WTC11 (cell line): ENCODE measurements around the gene OR4M1. TPM values are rescaled to one million over a fixed set of nuclear protein-coding genes. Genes with fewer than 3 reads are reported as not detected.
"Not testable (repeated sequence)": the region's sequence is repeated elsewhere in the genome, so short reads cannot be mapped to it uniquely, and the experiment has no call there.

Experiments
- ATAC-seq: fragments of 200-7000 bp; cut with Tn5 transposase; 2 replicates; pipeline ENCODE4 v1.10.0; 2021; ENCODE audit warnings: mild to moderate bottlenecking, moderate library complexity
- CTCF ChIA-PET: fragments of 300-600 bp; sonication (Branson Sonifier 250); formaldehyde crosslinking; loops from one replicate; lab custom pipeline; 2021; ENCODE audit warnings: antibody characterized with exemption; lab: Charles Lee
- POLR2A ChIA-PET: fragments of 350-600 bp; sonication (Branson Sonifier 250); formaldehyde crosslinking; loops from one replicate; lab custom pipeline; 2021; ENCODE audit warnings: antibody characterized with exemption; lab: Charles Lee
- DNase-seq: peaks from one replicate; pipeline ENCODE4 v3.0.0; 2021; ENCODE audit warnings: low spot score
- H3K27ac Mint-ChIP-seq: 2 replicates; pipeline ENCODE4 v1.8.0; 2021; ENCODE audit warnings: mixed read lengths
- H3K27me3 Mint-ChIP-seq: 2 replicates; pipeline ENCODE4 v1.8.0; 2021; ENCODE audit warnings: low read depth, mild to moderate bottlenecking, moderate library complexity, mixed read lengths
- H3K36me3 Mint-ChIP-seq: 2 replicates; pipeline ENCODE4 v1.8.0; 2021; ENCODE audit warnings: mixed read lengths
- H3K4me1 Mint-ChIP-seq: 2 replicates; pipeline ENCODE4 v1.8.0; 2022; ENCODE audit warnings: mixed read lengths
- H3K4me3 Mint-ChIP-seq: 2 replicates; pipeline ENCODE4 v1.8.0; 2021; ENCODE audit warnings: mild to moderate bottlenecking, moderate library complexity, mixed read lengths
- H3K9me3 Mint-ChIP-seq: 2 replicates; pipeline ENCODE4 v1.8.0; 2021; ENCODE audit warnings: mixed read lengths
- AFF4 ChIP-seq: sonication (generic); formaldehyde crosslinking; IDR thresholded peaks from 2 replicates; pipeline ENCODE4 v1.8.1; 2023; ENCODE audit warnings: mild to moderate bottlenecking, missing genetic modification reagents, borderline replicate concordance
- ATF2 ChIP-seq: sonication (generic); formaldehyde crosslinking; IDR thresholded peaks from 2 replicates; pipeline ENCODE4 v1.8.1; 2022; ENCODE audit warnings: low read depth, missing genetic modification reagents, borderline replicate concordance
- ATF3 ChIP-seq: sonication (generic); formaldehyde crosslinking; conservative IDR thresholded peaks from 2 replicates; pipeline ENCODE4 v1.8.1; 2022; ENCODE audit warnings: mild to moderate bottlenecking, missing genetic modification reagents
- CREM ChIP-seq: sonication (generic); formaldehyde crosslinking; IDR thresholded peaks from 2 replicates; pipeline ENCODE4 v1.8.1; 2022; ENCODE audit warnings: mild to moderate bottlenecking, missing genetic modification reagents, moderate library complexity
- EMX1 ChIP-seq: fragments of 250-450 bp; sonication (Bioruptor Pico); IDR thresholded peaks from 2 replicates; pipeline ENCODE4 v1.8.0; 2021; ENCODE audit warnings: mild to moderate bottlenecking
- HMGXB4 ChIP-seq: sonication (generic); formaldehyde crosslinking; IDR thresholded peaks from 2 replicates; pipeline ENCODE4 v1.8.1; 2023; ENCODE audit warnings: mild to moderate bottlenecking, moderate library complexity, missing genetic modification reagents
- MLX ChIP-seq: sonication (generic); formaldehyde crosslinking; IDR thresholded peaks from 2 replicates; pipeline ENCODE4 v1.8.1; 2023; ENCODE audit warnings: mild to moderate bottlenecking, missing genetic modification reagents, moderate library complexity
- NR1H2 ChIP-seq: sonication (generic); formaldehyde crosslinking; IDR thresholded peaks from 2 replicates; pipeline ENCODE4 v1.9.0; 2021; ENCODE audit warnings: mild to moderate bottlenecking, moderate library complexity, missing genetic modification reagents
- SMAD4 ChIP-seq: sonication (generic); formaldehyde crosslinking; IDR thresholded peaks from 2 replicates; pipeline ENCODE4 v1.8.0; 2022; ENCODE audit warnings: mild to moderate bottlenecking, missing genetic modification reagents
- TEAD4 ChIP-seq: sonication (generic); formaldehyde crosslinking; IDR thresholded peaks from 2 replicates; pipeline ENCODE4 v1.8.0; 2022; ENCODE audit warnings: mild to moderate bottlenecking, missing genetic modification reagents
- USF2 ChIP-seq: sonication (generic); formaldehyde crosslinking; IDR thresholded peaks from 2 replicates; pipeline ENCODE4 v1.8.1; 2023; ENCODE audit warnings: mild to moderate bottlenecking, missing genetic modification reagents, moderate library complexity
- total RNA-seq: library from RNA; stranded (reverse); gene quantifications from 3 replicates; pipeline ENCODE4 v1.2.3, GENCODE V29; 2021

The OR4M1 gene
- total RNA-seq, 1 experiment from 2014 or later = not detected

GRCh38 chr14:19729763-19730162 lies 43.5 kb upstream of the OR4M1 start (continued):
- no peak for TF ChIP-seq HMGXB4 (CRISPR knock-in tag)
- no peak for TF ChIP-seq ATF2 (CRISPR knock-in tag)
- no peak for TF ChIP-seq CREM (CRISPR knock-in tag)
- TF ChIP-seq TEAD4 (CRISPR knock-in tag) = no peak
- no peak for TF ChIP-seq NR1H2
- TF ChIP-seq USF2 (CRISPR knock-in tag) = no peak
- no peak for TF ChIP-seq MLX (CRISPR knock-in tag)

GRCh38 chr14:19733893-19734292 lies 39.4 kb upstream of the OR4M1 start:
- POLR2A ChIA-PET, ATAC-seq, DNase-seq, H3K27me3 Mint-ChIP-seq, H3K4me3 Mint-ChIP-seq, H3K27ac Mint-ChIP-seq, H3K4me1 Mint-ChIP-seq, CTCF ChIA-PET: not testable (repeated sequence)
- Mint-ChIP-seq H3K36me3 (peaks cover 30% of the 10 kb centered on the region), H3K9me3 (peaks cover 17% of the 10 kb centered on the region)

GRCh38 chr14:19743256-19743655 lies 30.0 kb upstream of the OR4M1 start, which contains the start of gene OR4Q3:
OR4Q3 (plus strand) TSS chr14:19743571.
- no peak for ATAC-seq
- no peak for TF ChIP-seq SMAD4 (CRISPR knock-in tag)
- TF ChIP-seq AFF4 (CRISPR knock-in tag) = no peak
- TF ChIP-seq EMX1 (CRISPR knock-in tag) = no peak
- no peak for TF ChIP-seq ATF3 (CRISPR knock-in tag)
- H3K27me3 Mint-ChIP-seq = peaks cover 14% of the 10 kb centered on the region
- H3K36me3 Mint-ChIP-seq = peaks cover 59% of the 10 kb centered on the region
- H3K4me1 Mint-ChIP-seq = no peaks in the 10 kb centered on the region
- POLR2A ChIA-PET = no interaction called here
- no peak within 1 kb of the TSS for H3K27ac Mint-ChIP-seq
- DNase-seq = no peak
- CTCF ChIA-PET = no interaction called here
- peaks cover 64% of the 10 kb centered on the region for H3K9me3 Mint-ChIP-seq
- no peak within 1 kb of the TSS for H3K4me3 Mint-ChIP-seq

GRCh38 chr14:19752316-19752715 lies 21.0 kb upstream of the OR4M1 start:
- CTCF ChIA-PET, POLR2A ChIA-PET, H3K4me3 Mint-ChIP-seq, H3K4me1 Mint-ChIP-seq, ATAC-seq, H3K27ac Mint-ChIP-seq, DNase-seq: not testable (repeated sequence)
- H3K9me3 Mint-ChIP-seq = peaks cover 35% of the 10 kb centered on the region
- H3K27me3 Mint-ChIP-seq = peaks cover 14% of the 10 kb centered on the region
- peaks cover 31% of the 10 kb centered on the region for H3K36me3 Mint-ChIP-seq
